Psoas muscle (tissue), 8 donors: ENCODE measurements around the gene MALRD1. TPM values are rescaled to one million over a fixed set of nuclear protein-coding genes. Genes with fewer than 3 reads are reported as not detected.

Experiments
- ATAC-seq, 4 donors: fragments of 200-7000 bp; cut with Tn5 transposase; one replicate each; pipeline ENCODE4 v1.9.1; 2020; ENCODE audit warnings: moderate library complexity in 3 of 4, mild to moderate bottlenecking in 2 of 4
- DNase-seq, 2 donors: peaks; one replicate each; pipeline ENCODE4 v3.0.0-alpha.2; 2020
- H3K27ac ChIP-seq: fragments of 200-600 bp; one replicate; pipeline ENCODE4 v1.8.0; 2022
- H3K27me3 ChIP-seq, 3 donors: fragments of 200-600 bp in 1 of 3; one replicate each; pipeline versions ENCODE4 v1.6.1 to v1.8.0; 2013 to 2022; ENCODE audit warnings: low read length in 2 of 3, mild to moderate bottlenecking in 2 of 3, moderate library complexity in 1 of 3; ENCODE audit not compliant: insufficient read depth in 3 of 3
- H3K36me3 ChIP-seq, 2 donors: fragments of 200-600 bp in 1 of 2; one replicate each; pipeline versions ENCODE4 v1.6.1 to v1.8.0; 2013 to 2022; ENCODE audit warnings: low read depth in 1 of 2, mild to moderate bottlenecking in 1 of 2, moderate library complexity in 1 of 2; ENCODE audit not compliant: insufficient read depth in 1 of 2
- H3K4me1 ChIP-seq: fragments of 200-600 bp; one replicate; pipeline ENCODE4 v1.8.0; 2022
- H3K4me3 ChIP-seq: fragments of 200-600 bp; one replicate; pipeline ENCODE4 v1.8.0; 2022; ENCODE audit warnings: mild to moderate bottlenecking
- H3K9me3 ChIP-seq: fragments of 200-600 bp; one replicate; pipeline ENCODE4 v1.8.0; 2022
- WGBS, 3 donors: extraction: QIAGEN DNeasy Blood & Tissue Kit; methylation state at CpG; one replicate each; pipeline versions ENCODE4 v1.1.6 to v1.1.7; 2013; 5-methylcytosine and 5-hydroxymethylcytosine counted together
- intact Hi-C, 2 donors: fragments of 100-400 bp; cut with DNase I; formaldehyde crosslinking; loops; one replicate each; pipeline versions ENCODE4 v1.11.0 to v1.14.2; 2022
- polyA plus RNA-seq, 3 donors: library from polyadenylated mRNA; stranded (reverse); fragments of 200-250 nt; gene quantifications; one replicate each; pipeline ENCODE4 v1.2.3, GENCODE V29; 2013
- total RNA-seq, 4 donors: library from RNA; stranded (reverse); fragmentation: NEBNext Ultra II Directional in 2 of 4; extraction: Animal tissue kit (Norgen Biotek cat#: 25700) in 2 of 4; gene quantifications; one replicate each; pipeline versions ENCODE4 v1.2.1 to v1.2.4, GENCODE V29; 2021 to 2023
- TF ChIP-seq, protein P1 (sequence below): fragments of 200-600 bp; IDR thresholded peaks from one replicate; pipeline ENCODE4 v1.8.0; 2022; ENCODE audit warnings: antibody characterized with exemption
- donor health status: healthy with polysubstance abuse.
- donor health status: DM: no; HTN: no; CAD: no; lungs with moderate emphysema.
- donor health status: Bipolar disorder and iron deficiency.
- donor health status: healthy.
- donor health status: DM: yes; HTN: yes; CAD: no.
- donor health status: DM: no; HTN: no; CAD: no.
- donor health status: DM: no; HTN: no; CAD: no.
- donor health status: DM: yes; HTN: yes; CAD: no.

Gene MALRD1
- total and polyA plus RNA-seq, 7 donors, result 0.12 to 0.39 (median 0.27) TPM; not detected in 3

DNA sequence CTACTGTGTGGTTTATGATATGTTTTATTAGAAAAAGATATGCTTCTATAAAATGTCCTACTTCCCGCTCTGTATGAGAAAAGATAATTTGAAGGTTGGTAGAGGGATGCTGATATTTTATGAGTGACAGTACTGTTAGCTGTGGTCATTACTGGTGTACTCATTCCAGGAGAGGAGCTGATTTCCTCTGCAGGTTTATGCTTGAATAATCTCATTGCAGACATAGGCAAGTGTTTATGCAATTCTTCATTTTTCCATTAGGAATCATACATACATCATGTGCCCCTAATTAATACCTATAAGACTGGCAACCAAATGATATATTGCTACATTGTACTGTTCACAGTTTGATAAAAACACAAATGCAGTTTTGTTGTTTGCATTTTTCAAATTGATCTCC is 269.4 kb downstream of the MALRD1 start:
- Histone ChIP-seq H3K4me3 (no peak overlapping the region), H3K27ac (no peak overlapping the region), H3K36me3 (no peaks in the 10 kb centered on the region), H3K27me3 (peaks cover 0 to 3% (median 0%) of the 10 kb centered on the region in 3 donors), H3K9me3 (no peaks in the 10 kb centered on the region), H3K4me1 (no peaks in the 10 kb centered on the region)
- DNase-seq, result no peak
- intact Hi-C loops, result no loop called here
- WGBS, 3 donors, result 91 to 98% (median 94%) methylated on average over 1 of the region's 1 CpG
- ATAC-seq, result no peak
- TF ChIP-seq, protein P1, sequence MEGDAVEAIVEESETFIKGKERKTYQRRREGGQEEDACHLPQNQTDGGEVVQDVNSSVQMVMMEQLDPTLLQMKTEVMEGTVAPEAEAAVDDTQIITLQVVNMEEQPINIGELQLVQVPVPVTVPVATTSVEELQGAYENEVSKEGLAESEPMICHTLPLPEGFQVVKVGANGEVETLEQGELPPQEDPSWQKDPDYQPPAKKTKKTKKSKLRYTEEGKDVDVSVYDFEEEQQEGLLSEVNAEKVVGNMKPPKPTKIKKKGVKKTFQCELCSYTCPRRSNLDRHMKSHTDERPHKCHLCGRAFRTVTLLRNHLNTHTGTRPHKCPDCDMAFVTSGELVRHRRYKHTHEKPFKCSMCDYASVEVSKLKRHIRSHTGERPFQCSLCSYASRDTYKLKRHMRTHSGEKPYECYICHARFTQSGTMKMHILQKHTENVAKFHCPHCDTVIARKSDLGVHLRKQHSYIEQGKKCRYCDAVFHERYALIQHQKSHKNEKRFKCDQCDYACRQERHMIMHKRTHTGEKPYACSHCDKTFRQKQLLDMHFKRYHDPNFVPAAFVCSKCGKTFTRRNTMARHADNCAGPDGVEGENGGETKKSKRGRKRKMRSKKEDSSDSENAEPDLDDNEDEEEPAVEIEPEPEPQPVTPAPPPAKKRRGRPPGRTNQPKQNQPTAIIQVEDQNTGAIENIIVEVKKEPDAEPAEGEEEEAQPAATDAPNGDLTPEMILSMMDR, result no peak

- DNase-seq (no peak), ATAC-seq (no peak)
- intact Hi-C loops, result no loop called here
- Histone ChIP-seq H3K4me1 (no peaks in the 10 kb centered on the region), H3K27ac (no peak overlapping the region), H3K36me3 (no peaks in the 10 kb centered on the region), H3K27me3 (no peaks in the 10 kb centered on the region), H3K9me3 (no peaks in the 10 kb centered on the region), H3K4me3 (no peak overlapping the region)
- TF ChIP-seq, protein P1, result no peak
- WGBS, 3 donors, result 61 to 67% (median 62%) methylated on average over 4 of the region's 4 CpGs
Measured at GRCh38 chr10:19325581-19325980, 277.0 kb downstream of the MALRD1 start.

DNA sequence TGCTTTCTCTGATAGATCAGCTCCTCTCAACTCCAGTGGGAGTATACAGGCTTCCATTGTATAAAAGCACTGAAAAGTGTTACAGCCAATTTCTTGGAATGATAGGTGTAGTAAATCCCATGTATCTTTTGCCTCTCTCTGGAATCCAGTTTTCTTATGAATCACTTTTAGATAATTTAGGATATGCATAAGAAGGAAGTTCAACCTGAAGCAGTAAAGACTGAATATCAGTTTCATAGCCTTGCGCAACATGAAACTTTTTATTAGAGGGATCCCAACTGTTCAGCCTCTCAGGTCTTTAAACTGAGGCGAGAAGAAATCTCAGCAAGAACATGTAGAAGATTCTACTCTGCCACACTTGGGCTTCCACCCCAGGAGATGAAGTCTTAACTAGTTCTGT is 280.0 kb downstream of the MALRD1 start:
- intact Hi-C loops, result no loop called here
- no peak for ATAC-seq
- 63 to 70% (median 63%) methylated on average over 2 of the region's 2 CpGs for WGBS, 3 donors
- Histone ChIP-seq H3K9me3 (no peaks in the 10 kb centered on the region), H3K36me3 (no peaks in the 10 kb centered on the region), H3K27me3 (no peaks in the 10 kb centered on the region), H3K27ac (no peak overlapping the region), H3K4me3 (no peak overlapping the region), H3K4me1 (no peaks in the 10 kb centered on the region)
- no peak for DNase-seq
- TF ChIP-seq, protein P1, result no peak

DNA sequence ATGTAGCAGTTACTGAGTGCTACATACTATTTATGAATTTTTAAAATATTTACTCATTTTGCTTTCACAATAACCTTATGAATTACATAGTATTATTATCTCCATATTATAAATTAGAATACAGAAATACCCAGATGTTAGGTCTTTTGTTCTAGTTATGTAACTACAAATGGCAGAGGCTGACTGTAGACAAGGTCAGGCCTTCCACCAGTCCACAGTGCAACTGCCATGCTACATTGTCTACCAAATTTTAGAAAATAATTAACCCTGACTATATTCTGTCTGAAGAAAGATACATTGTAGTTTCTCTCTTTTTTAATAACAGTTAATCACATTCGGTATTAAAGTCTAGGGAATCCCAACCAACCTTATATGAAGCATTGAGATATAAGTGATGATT is 280.9 kb downstream of the MALRD1 start:
- Histone ChIP-seq H3K4me3 (no peak overlapping the region), H3K9me3 (no peaks in the 10 kb centered on the region), H3K27ac (no peak overlapping the region), H3K27me3 (no peaks in the 10 kb centered on the region), H3K36me3 (no peaks in the 10 kb centered on the region), H3K4me1 (no peaks in the 10 kb centered on the region)
- intact Hi-C loops, result no loop called here
- ATAC-seq (no peak), DNase-seq (no peak)
- TF ChIP-seq, protein P1, result no peak
- 92 to 95% (median 93%) methylated on average over 1 of the region's 1 CpG for WGBS, 3 donors

DNA sequence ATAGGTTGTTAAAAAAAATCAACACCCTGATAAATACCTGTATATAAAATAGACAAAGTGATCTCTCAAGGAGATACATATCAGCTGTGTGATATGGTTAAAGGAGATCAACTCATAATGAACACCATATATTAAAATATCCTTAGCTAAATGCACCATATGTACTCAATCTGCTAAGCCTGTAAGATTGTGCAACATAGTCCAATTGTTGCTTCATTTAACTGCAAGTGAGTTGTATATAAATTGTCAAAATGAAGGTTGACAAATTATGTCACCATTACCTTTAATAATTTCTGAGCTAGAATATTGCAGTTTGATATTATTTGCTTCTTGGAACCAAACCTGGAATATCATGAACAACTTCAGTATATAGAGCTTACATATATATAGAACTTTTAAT is 283.7 kb downstream of the MALRD1 start:
- ATAC-seq, result no peak
- TF ChIP-seq, protein P1, result no peak
- H3K4me3 ChIP-seq, result no peak overlapping the region
- H3K27ac ChIP-seq, result no peak overlapping the region
- no peak for DNase-seq
- no peaks in the 10 kb centered on the region for H3K4me1 ChIP-seq
- H3K36me3 ChIP-seq, result no peaks in the 10 kb centered on the region
- no peaks in the 10 kb centered on the region for H3K27me3 ChIP-seq
- intact Hi-C loops, result no loop called here
- H3K9me3 ChIP-seq, result no peaks in the 10 kb centered on the region
